Lower leg skin (tissue), 4 donors: ENCODE results near the gene SHISA5. TPM values are rescaled to one million over a fixed set of nuclear protein-coding genes. Genes with fewer than 3 reads are reported as not detected.

Experiments
- DNase-seq, 2 donors: peaks; one replicate each; pipeline ENCODE4 v3.0.0-alpha.2; 2019; ENCODE audit warnings: low spot score in 2 of 2
- H3K4me3 ChIP-seq: fragments of 200-600 bp; sonication (generic); 2 replicates; pipeline ENCODE4 v1.5.1; 2017; ENCODE audit warnings: mild to moderate bottlenecking, low read depth; ENCODE audit not compliant: poor library complexity, severe bottlenecking
- CTCF ChIP-seq, 3 donors: fragments of 450-650 bp; IDR thresholded peaks; one replicate each; pipeline ENCODE4 v1.5.1; 2016; ENCODE audit warnings: antibody characterized with exemption in 3 of 3, mild to moderate bottlenecking in 3 of 3, moderate library complexity in 2 of 3
- POLR2A ChIP-seq, 2 donors: fragments of 450-650 bp; IDR thresholded peaks; one replicate each; pipeline ENCODE4 v1.6.1; 2016 to 2017; ENCODE audit warnings: antibody characterized with exemption in 2 of 2, mild to moderate bottlenecking in 1 of 2, moderate library complexity in 1 of 2
- WGBS, 2 donors: methylation state at CpG; one replicate each; pipeline ENCODE4 v1.1.5; 2018; 5-methylcytosine and 5-hydroxymethylcytosine counted together
- intact Hi-C: fragments of 100-400 bp; cut with DNase I; formaldehyde crosslinking; loops from one replicate; pipeline ENCODE4 v1.15.0; 2023; ENCODE audit warnings: low total_unique reads
- total RNA-seq, 4 donors: library from RNA; depleted of rRNA; stranded (reverse); fragments of >200 nt; gene quantifications; one replicate each; pipeline ENCODE4 v1.1.0, GENCODE V29; 2016

Gene SHISA5
- total RNA-seq, 4 donors from 2014 or later: 64.3 to 93.6 (median 71.0) TPM

GRCh38 chr3:48429317-48429959 lies 74.5 kb downstream of the SHISA5 start:
- TF ChIP-seq CTCF (IDR thresholded peaks at IDR 0.05) (no peak), POLR2A (IDR thresholded peaks at IDR 0.05) (no peak)
- WGBS, 2 donors: 0 to 1% methylated on average over 28 to 36 of the region's 86 CpGs
- DNase-seq: peak; percentile 41 to 92
- H3K4me3 ChIP-seq: peak overlapping the region; percentile 71
- intact Hi-C loops: no loop called here

- TF ChIP-seq POLR2A (IDR thresholded peaks at IDR 0.05) (no peak), CTCF (IDR thresholded peaks at IDR 0.05) (no peak)
- DNase-seq: peak; percentile 51 to 93
- intact Hi-C loops: no loop called here
- peak overlapping the region; percentile 71 for H3K4me3 ChIP-seq
- 1 to 2% methylated on average over 16 to 25 of the region's 60 CpGs for WGBS, 2 donors
Observed at GRCh38 chr3:48428572-48429316, 75.2 kb downstream of the SHISA5 start.

- WGBS, 2 donors: 43 to 46% methylated on average over 5 to 7 of the region's 7 CpGs
- H3K4me3 ChIP-seq: no peak overlapping the region
- intact Hi-C loops: no loop called here
- TF ChIP-seq POLR2A (IDR thresholded peaks at IDR 0.05) (no peak), CTCF (IDR thresholded peaks at IDR 0.05) (no peak)
- no peak for DNase-seq
Observed at GRCh38 chr3:48428088-48428571, 75.8 kb downstream of the SHISA5 start.

- TF ChIP-seq POLR2A (IDR thresholded peaks at IDR 0.05) (no peak), CTCF (IDR thresholded peaks at IDR 0.05) (no peak)
- WGBS, 2 donors: 28 to 34% methylated on average over 9 of the region's 9 CpGs
- intact Hi-C loops: no loop called here
- DNase-seq: no peak
- H3K4me3 ChIP-seq: no peak overlapping the region
Observed at GRCh38 chr3:48427630-48427962, 76.4 kb downstream of the SHISA5 start.

GRCh38 chr3:48426944-48427629 lies 76.9 kb downstream of the SHISA5 start:
- TF ChIP-seq POLR2A (IDR thresholded peaks at IDR 0.05) (no peak), CTCF (IDR thresholded peaks at IDR 0.05) (no peak)
- no peak for DNase-seq
- H3K4me3 ChIP-seq: no peak overlapping the region
- 29 to 34% methylated on average over 8 of the region's 8 CpGs for whole genome bisulfite sequencing, 2 donors
- intact Hi-C loops: no loop called here
